Ovary (tissue), 3 donors: ENCODE measurements around the gene PGK1.

Source experiments
- CTCF ChIP-seq, 3 donors: fragments of 450-650 bp in 2 of 3; fragments of 200-600 bp in 1 of 3; IDR thresholded peaks; one replicate each; pipeline versions ENCODE4 v1.5.1 to v1.8.0; 2016 to 2022; ENCODE audit warnings: antibody characterized with exemption in 3 of 3, mild to moderate bottlenecking in 1 of 3
- EP300 ChIP-seq: sonication (generic); formaldehyde crosslinking; IDR thresholded peaks from one replicate; pipeline ENCODE4 v1.6.1; 2017; ENCODE audit warnings: antibody characterized with exemption
- POLR2A ChIP-seq: fragments of 450-650 bp; IDR thresholded peaks from one replicate; pipeline ENCODE4 v1.6.1; 2017; ENCODE audit warnings: antibody characterized with exemption, mild to moderate bottlenecking, moderate library complexity
- donor health status: DM: no; HTN: no; CAD: no.

DNA sequence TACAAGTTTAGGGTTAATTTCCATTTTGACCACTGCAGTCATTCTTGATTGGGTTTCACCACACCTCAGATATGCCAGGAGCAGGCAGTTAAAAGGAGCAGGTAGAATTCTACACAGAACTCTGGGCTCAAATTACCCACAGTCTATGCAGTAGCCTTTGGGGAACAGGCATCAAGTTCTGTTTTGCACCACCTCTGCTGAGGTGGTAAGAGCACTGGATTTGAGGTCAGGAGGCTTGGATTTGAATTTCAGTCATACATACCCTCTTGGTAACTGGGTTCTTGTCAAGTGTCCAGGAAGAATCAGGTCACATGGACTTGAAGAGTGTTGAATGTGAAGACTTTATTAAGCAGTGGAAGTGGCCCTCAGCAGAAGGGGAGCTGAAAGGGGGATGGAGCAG, 40.4 kb upstream of the PGK1 start:
- TF ChIP-seq POLR2A (no peak), CTCF (IDR thresholded peaks at IDR 0.05) (no peak), EP300 (no peak)
